ENCODE measurements around the gene BANK1. TPM values are rescaled to one million over a fixed set of nuclear protein-coding genes. Genes with fewer than 3 reads are reported as not detected.
A peak's percentile ranks its signal among the peaks of the same experiment; 100 is the strongest.

The BANK1 gene
- total RNA-seq, 1 donor from 2014 or later, result 12.2 TPM

GRCh38 chr4:102089850-102090621, 299.5 kb downstream of the BANK1 start:
- H3K4me3 ChIP-seq, result no peak overlapping the region
- TF ChIP-seq, protein P1, sequence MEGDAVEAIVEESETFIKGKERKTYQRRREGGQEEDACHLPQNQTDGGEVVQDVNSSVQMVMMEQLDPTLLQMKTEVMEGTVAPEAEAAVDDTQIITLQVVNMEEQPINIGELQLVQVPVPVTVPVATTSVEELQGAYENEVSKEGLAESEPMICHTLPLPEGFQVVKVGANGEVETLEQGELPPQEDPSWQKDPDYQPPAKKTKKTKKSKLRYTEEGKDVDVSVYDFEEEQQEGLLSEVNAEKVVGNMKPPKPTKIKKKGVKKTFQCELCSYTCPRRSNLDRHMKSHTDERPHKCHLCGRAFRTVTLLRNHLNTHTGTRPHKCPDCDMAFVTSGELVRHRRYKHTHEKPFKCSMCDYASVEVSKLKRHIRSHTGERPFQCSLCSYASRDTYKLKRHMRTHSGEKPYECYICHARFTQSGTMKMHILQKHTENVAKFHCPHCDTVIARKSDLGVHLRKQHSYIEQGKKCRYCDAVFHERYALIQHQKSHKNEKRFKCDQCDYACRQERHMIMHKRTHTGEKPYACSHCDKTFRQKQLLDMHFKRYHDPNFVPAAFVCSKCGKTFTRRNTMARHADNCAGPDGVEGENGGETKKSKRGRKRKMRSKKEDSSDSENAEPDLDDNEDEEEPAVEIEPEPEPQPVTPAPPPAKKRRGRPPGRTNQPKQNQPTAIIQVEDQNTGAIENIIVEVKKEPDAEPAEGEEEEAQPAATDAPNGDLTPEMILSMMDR (IDR thresholded peaks at IDR 0.05), result no peak
- H3K27me3 ChIP-seq (ENCODE audit: low read depth), result no peaks in the 10 kb centered on the region
- intact Hi-C loops (cut with DNase I), result no loop called here
- ATAC-seq (no peak), DNase-seq (no peak)
- no peaks in the 10 kb centered on the region for H3K4me1 ChIP-seq
- no peak overlapping the region for H3K27ac ChIP-seq
- no peaks in the 10 kb centered on the region for H3K9me3 ChIP-seq
- no peaks in the 10 kb centered on the region for H3K36me3 ChIP-seq

- no peak for DNase-seq
- Histone ChIP-seq H3K27me3 (ENCODE audit: low read depth) (no peaks in the 10 kb centered on the region), H3K4me1 (no peaks in the 10 kb centered on the region), H3K9me3 (no peaks in the 10 kb centered on the region), H3K4me3 (no peak overlapping the region), H3K27ac (no peak overlapping the region), H3K36me3 (no peaks in the 10 kb centered on the region)
- intact Hi-C loops (cut with DNase I), result no loop called here
- no peak for ATAC-seq
- TF ChIP-seq, protein P1 (IDR thresholded peaks at IDR 0.05), result no peak
These were observed 301.1 kb downstream of the BANK1 start for GRCh38 chr4:102091656-102092055.

DNA sequence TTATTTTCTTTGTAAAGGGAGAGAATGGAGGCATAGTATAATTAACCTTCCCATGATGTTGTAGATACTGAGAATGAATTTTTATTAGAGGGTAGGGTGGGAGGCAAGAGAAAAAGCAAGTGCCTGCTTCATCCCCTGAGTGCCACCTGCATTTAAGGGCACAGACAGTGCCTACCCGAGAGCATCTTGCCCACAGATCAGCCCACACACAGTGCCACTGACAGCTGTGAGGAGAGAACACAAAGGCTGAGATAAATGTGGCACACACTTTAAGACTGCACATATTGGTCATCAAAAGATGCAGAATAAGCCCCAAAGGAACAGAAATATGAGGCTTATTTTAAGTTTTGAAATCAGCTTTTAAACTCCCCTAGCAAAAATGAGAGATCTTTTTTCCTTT, 304.0 kb downstream of the BANK1 start:
- Histone ChIP-seq H3K9me3 (no peaks in the 10 kb centered on the region), H3K36me3 (no peaks in the 10 kb centered on the region), H3K4me3 (no peak overlapping the region), H3K27me3 (ENCODE audit: low read depth) (no peaks in the 10 kb centered on the region), H3K4me1 (no peaks in the 10 kb centered on the region), H3K27ac (no peak overlapping the region)
- TF ChIP-seq, protein P1 (IDR thresholded peaks at IDR 0.05), result no peak
- intact Hi-C loops (cut with DNase I), result no loop called here
- DNase-seq (no peak), ATAC-seq (no peak)

DNA sequence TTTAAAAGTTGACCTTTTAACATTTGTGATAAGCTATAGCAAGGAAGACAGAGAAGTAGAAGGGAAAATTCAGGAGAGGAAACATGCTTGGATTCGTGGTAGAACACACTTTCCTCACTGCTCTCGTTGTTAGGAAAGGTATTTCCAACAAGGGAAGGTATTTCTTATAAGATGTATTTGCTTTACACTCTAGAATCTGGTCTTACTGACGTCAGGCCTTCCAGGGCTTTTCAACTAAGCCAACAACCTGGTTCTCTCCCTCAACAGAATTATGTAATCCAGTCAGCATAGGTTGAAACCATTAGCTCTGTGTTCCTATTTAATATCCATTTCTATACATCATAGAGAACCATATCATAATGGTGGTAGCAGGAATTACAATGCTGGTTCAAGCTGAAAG, 312.8 kb downstream of the BANK1 start:
- Histone ChIP-seq H3K9me3 (peaks cover 20% of the 10 kb centered on the region), H3K27ac (peak overlapping the region; percentile 61), H3K4me3 (no peak overlapping the region), H3K4me1 (no peaks in the 10 kb centered on the region), H3K36me3 (no peaks in the 10 kb centered on the region), H3K27me3 (ENCODE audit: low read depth) (no peaks in the 10 kb centered on the region)
- ATAC-seq (peak; percentile 90 to 97), DNase-seq (no peak)
- TF ChIP-seq, protein P1 (IDR thresholded peaks at IDR 0.05), result no peak
- intact Hi-C loops (cut with DNase I), result no loop called here

DNA sequence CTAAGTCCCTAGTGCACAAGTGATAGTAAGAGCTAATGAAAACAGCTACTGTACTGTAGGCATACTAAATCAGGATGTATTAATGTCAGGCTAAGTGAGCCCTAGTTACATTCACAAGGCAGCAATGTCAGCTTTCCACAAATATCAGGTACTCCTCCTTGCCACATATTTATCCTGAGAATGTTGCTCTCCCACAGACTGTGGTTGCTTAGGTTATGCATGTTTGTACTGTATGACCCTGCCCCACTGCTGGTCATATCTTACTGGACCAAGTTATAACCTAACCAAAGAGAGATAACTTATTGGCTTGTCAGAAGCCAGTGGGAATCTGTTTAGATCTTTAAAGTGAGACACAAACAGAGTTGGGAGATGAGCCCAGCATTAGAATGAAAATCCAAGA, 313.7 kb downstream of the BANK1 start:
- ATAC-seq (peak; percentile 49 to 53), DNase-seq (no peak)
- TF ChIP-seq, protein P1 (IDR thresholded peaks at IDR 0.05), result no peak
- intact Hi-C loops (cut with DNase I), result no loop called here
- Histone ChIP-seq H3K9me3 (peaks cover 20% of the 10 kb centered on the region), H3K4me1 (no peaks in the 10 kb centered on the region), H3K27me3 (ENCODE audit: low read depth) (no peaks in the 10 kb centered on the region), H3K36me3 (no peaks in the 10 kb centered on the region), H3K27ac (peak overlapping the region; percentile 61), H3K4me3 (no peak overlapping the region)
